ENCODE measurements around the gene RBM38. TPM values are rescaled to one million over a fixed set of nuclear protein-coding genes. Genes with fewer than 3 reads are reported as not detected.

Gene RBM38
- total RNA-seq, 1 donor from 2014 or later = 24.1 TPM

- H3K4me3 Mint-ChIP-seq (ENCODE audit: low read depth) = no peak overlapping the region
- no peak for DNase-seq (ENCODE audit: low spot score, unreplicated experiment)
- no peaks in the 10 kb centered on the region for H3K36me3 Mint-ChIP-seq (ENCODE audit: insufficient read depth)
- H3K9me3 Mint-ChIP-seq (ENCODE audit: low read depth) = no peaks in the 10 kb centered on the region
- no peaks in the 10 kb centered on the region for H3K4me1 Mint-ChIP-seq (ENCODE audit: low read depth)
- no peak for TF ChIP-seq CTCF (IDR thresholded peaks at IDR 0.05; ENCODE audit: unreplicated experiment)
- H3K27ac Mint-ChIP-seq = peak overlapping the region; percentile 38
- peaks cover 2% of the 10 kb centered on the region for H3K27me3 Mint-ChIP-seq
These were observed 48.8 kb downstream of the RBM38 start for GRCh38 chr20:57439993-57440392.

GRCh38 chr20:57440678-57441509 lies 49.7 kb downstream of the RBM38 start:
- Mint-ChIP-seq H3K9me3 (ENCODE audit: low read depth) (no peaks in the 10 kb centered on the region), H3K4me1 (ENCODE audit: low read depth) (no peaks in the 10 kb centered on the region), H3K27me3 (peaks cover 8% of the 10 kb centered on the region), H3K27ac (no peak overlapping the region), H3K4me3 (ENCODE audit: low read depth) (no peak overlapping the region), H3K36me3 (ENCODE audit: insufficient read depth) (no peaks in the 10 kb centered on the region)
- TF ChIP-seq CTCF (IDR thresholded peaks at IDR 0.05; ENCODE audit: unreplicated experiment) = no peak
- DNase-seq (ENCODE audit: low spot score, unreplicated experiment) = no peak

- Mint-ChIP-seq H3K4me1 (ENCODE audit: low read depth) (no peaks in the 10 kb centered on the region), H3K9me3 (ENCODE audit: low read depth) (no peaks in the 10 kb centered on the region), H3K36me3 (ENCODE audit: insufficient read depth) (no peaks in the 10 kb centered on the region), H3K4me3 (ENCODE audit: low read depth) (no peak overlapping the region), H3K27me3 (peaks cover 14% of the 10 kb centered on the region), H3K27ac (no peak overlapping the region)
- TF ChIP-seq CTCF (IDR thresholded peaks at IDR 0.05; ENCODE audit: unreplicated experiment) = no peak
- DNase-seq (ENCODE audit: low spot score, unreplicated experiment) = no peak
These were observed 50.4 kb downstream of the RBM38 start for GRCh38 chr20:57441510-57442154.

GRCh38 chr20:57442158-57442887 lies 51.1 kb downstream of the RBM38 start:
- Mint-ChIP-seq H3K4me3 (ENCODE audit: low read depth) (no peak overlapping the region), H3K27ac (no peak overlapping the region), H3K9me3 (ENCODE audit: low read depth) (no peaks in the 10 kb centered on the region), H3K36me3 (ENCODE audit: insufficient read depth) (no peaks in the 10 kb centered on the region), H3K4me1 (ENCODE audit: low read depth) (no peaks in the 10 kb centered on the region), H3K27me3 (peaks cover 17% of the 10 kb centered on the region)
- no peak for TF ChIP-seq CTCF (IDR thresholded peaks at IDR 0.05; ENCODE audit: unreplicated experiment)
- no peak for DNase-seq (ENCODE audit: low spot score, unreplicated experiment)

- Mint-ChIP-seq H3K9me3 (ENCODE audit: low read depth) (no peaks in the 10 kb centered on the region), H3K36me3 (ENCODE audit: insufficient read depth) (no peaks in the 10 kb centered on the region), H3K27me3 (peaks cover 17% of the 10 kb centered on the region), H3K4me3 (ENCODE audit: low read depth) (no peak overlapping the region), H3K27ac (no peak overlapping the region), H3K4me1 (ENCODE audit: low read depth) (no peaks in the 10 kb centered on the region)
- no peak for TF ChIP-seq CTCF (IDR thresholded peaks at IDR 0.05; ENCODE audit: unreplicated experiment)
- DNase-seq (ENCODE audit: low spot score, unreplicated experiment) = no peak
These were observed 51.7 kb downstream of the RBM38 start for GRCh38 chr20:57442888-57443239.
